ACC112 (cell line): ENCODE results near the gene TSHR.

Experiments
- H2AFZ ChIP-seq: fragments of 200-600 bp; sonication (generic); one replicate; pipeline ENCODE4 v1.6.0; 2017; ENCODE audit warnings: antibody characterized with exemption, low read length; ENCODE audit not compliant: unreplicated experiment
- H3K27ac ChIP-seq: fragments of 200-600 bp; sonication (generic); 2 replicates; pipeline ENCODE4 v1.5.1; 2014; ENCODE audit warnings: low read depth, mild to moderate bottlenecking, antibody characterized with exemption, low read length, moderate library complexity
- H3K27me3 ChIP-seq: fragments of 200-600 bp; sonication (generic); 2 replicates; pipeline ENCODE4 v1.6.1; 2014; ENCODE audit warnings: mild to moderate bottlenecking, antibody characterized with exemption, low read length, moderate library complexity, mixed read lengths; ENCODE audit not compliant: insufficient read depth
- H3K36me3 ChIP-seq: fragments of 200-600 bp; sonication (generic); 2 replicates; pipeline ENCODE4 v1.6.1; 2016; ENCODE audit warnings: mild to moderate bottlenecking, antibody characterized with exemption, low read length, moderate library complexity, mixed read lengths; ENCODE audit not compliant: insufficient read depth
- H3K4me1 ChIP-seq: fragments of 200-600 bp; sonication (generic); one replicate; pipeline ENCODE4 v1.6.1; 2016; ENCODE audit warnings: low read length, mixed read lengths; ENCODE audit not compliant: insufficient read depth, unreplicated experiment, control insufficient read depth
- H3K4me3 ChIP-seq: fragments of 200-600 bp; sonication (generic); 2 replicates; pipeline ENCODE4 v1.5.1; 2014; ENCODE audit warnings: mild to moderate bottlenecking, low read depth, low read length
- H3K79me2 ChIP-seq: fragments of 200-600 bp; sonication (generic); one replicate; pipeline ENCODE4 v1.6.0; 2016; ENCODE audit warnings: low read length; ENCODE audit not compliant: control insufficient read depth, unreplicated experiment, insufficient read depth

TSHR gene

GRCh38 chr14:81157431-81157830 lies 202.0 kb downstream of the TSHR start:
- no peaks in the 10 kb centered on the region for H3K79me2 ChIP-seq
- H3K27ac ChIP-seq, result no peak overlapping the region
- H3K36me3 ChIP-seq, result no peaks in the 10 kb centered on the region
- no peaks in the 10 kb centered on the region for H3K4me1 ChIP-seq
- no peak overlapping the region for H2AFZ ChIP-seq
- no peak overlapping the region for H3K4me3 ChIP-seq
- no peaks in the 10 kb centered on the region for H3K27me3 ChIP-seq

GRCh38 chr14:81161088-81161487 lies 205.7 kb downstream of the TSHR start:
- Histone ChIP-seq H3K36me3 (no peaks in the 10 kb centered on the region), H3K79me2 (no peaks in the 10 kb centered on the region), H3K4me1 (peaks cover 17% of the 10 kb centered on the region), H3K27me3 (no peaks in the 10 kb centered on the region), H3K27ac (no peak overlapping the region), H3K4me3 (no peak overlapping the region), H2AFZ (no peak overlapping the region)

- Histone ChIP-seq H3K27me3 (no peaks in the 10 kb centered on the region), H3K27ac (no peak overlapping the region), H3K4me3 (no peak overlapping the region), H3K79me2 (no peaks in the 10 kb centered on the region), H3K36me3 (no peaks in the 10 kb centered on the region), H3K4me1 (peaks cover 17% of the 10 kb centered on the region), H2AFZ (no peak overlapping the region)
These were observed 206.3 kb downstream of the TSHR start for GRCh38 chr14:81161749-81162148.

GRCh38 chr14:81162941-81163340 lies 207.5 kb downstream of the TSHR start:
- H2AFZ ChIP-seq, result peak overlapping the region; percentile 15

GRCh38 chr14:81164167-81164774 lies 208.8 kb downstream of the TSHR start:
- Histone ChIP-seq H2AFZ (peak overlapping the region; percentile 32), H3K79me2 (no peaks in the 10 kb centered on the region), H3K27ac (no peak overlapping the region; the same call in 1 of the 2 replicates), H3K27me3 (no peaks in the 10 kb centered on the region), H3K4me1 (peaks cover 17% of the 10 kb centered on the region), H3K36me3 (no peaks in the 10 kb centered on the region), H3K4me3 (no peak overlapping the region)

More at GRCh38 chr14:81162941-81163340, 207.5 kb downstream of the TSHR start:
- H3K36me3 ChIP-seq, result no peaks in the 10 kb centered on the region
- H3K4me3 ChIP-seq, result no peak overlapping the region
- no peaks in the 10 kb centered on the region for H3K27me3 ChIP-seq
- peaks cover 17% of the 10 kb centered on the region for H3K4me1 ChIP-seq
- no peaks in the 10 kb centered on the region for H3K79me2 ChIP-seq
- H3K27ac ChIP-seq, result peak overlapping the region; percentile 58

- no peaks in the 10 kb centered on the region for H3K27me3 ChIP-seq
- no peak overlapping the region for H2AFZ ChIP-seq
- no peak overlapping the region for H3K27ac ChIP-seq
- peaks cover 17% of the 10 kb centered on the region for H3K4me1 ChIP-seq
- no peaks in the 10 kb centered on the region for H3K36me3 ChIP-seq
- H3K4me3 ChIP-seq, result no peak overlapping the region
- H3K79me2 ChIP-seq, result no peaks in the 10 kb centered on the region
These were observed 209.8 kb downstream of the TSHR start for GRCh38 chr14:81165188-81165587.

GRCh38 chr14:81166121-81166520 lies 210.7 kb downstream of the TSHR start:
- Histone ChIP-seq H3K79me2 (no peaks in the 10 kb centered on the region), H3K27me3 (no peaks in the 10 kb centered on the region), H3K4me1 (peaks cover 22% of the 10 kb centered on the region), H3K36me3 (no peaks in the 10 kb centered on the region), H3K4me3 (no peak overlapping the region), H2AFZ (no peak overlapping the region), H3K27ac (no peak overlapping the region)

- Histone ChIP-seq H2AFZ (peak overlapping the region; percentile 95), H3K27ac (no peak overlapping the region), H3K4me3 (peak overlapping the region; percentile 87), H3K79me2 (no peaks in the 10 kb centered on the region), H3K27me3 (no peaks in the 10 kb centered on the region), H3K36me3 (no peaks in the 10 kb centered on the region), H3K4me1 (peaks cover 24% of the 10 kb centered on the region)
These were observed 213.8 kb downstream of the TSHR start for GRCh38 chr14:81169267-81169666.

- Histone ChIP-seq H3K4me3 (peak overlapping the region; percentile 87), H2AFZ (peak overlapping the region; percentile 95), H3K27me3 (no peaks in the 10 kb centered on the region), H3K4me1 (peaks cover 21% of the 10 kb centered on the region), H3K79me2 (no peaks in the 10 kb centered on the region), H3K36me3 (no peaks in the 10 kb centered on the region), H3K27ac (no peak overlapping the region)
These were observed 214.3 kb downstream of the TSHR start for GRCh38 chr14:81169711-81170103.

GRCh38 chr14:81170104-81170828 lies 214.8 kb downstream of the TSHR start:
- Histone ChIP-seq H3K4me3 (peak overlapping the region; percentile 87), H3K4me1 (peaks cover 21% of the 10 kb centered on the region), H3K79me2 (no peaks in the 10 kb centered on the region), H3K36me3 (no peaks in the 10 kb centered on the region), H3K27me3 (no peaks in the 10 kb centered on the region), H2AFZ (peak overlapping the region; percentile 95), H3K27ac (peak overlapping the region; percentile 79)

GRCh38 chr14:81170829-81171195 lies 215.4 kb downstream of the TSHR start:
- H3K79me2 ChIP-seq, result no peaks in the 10 kb centered on the region
- peak overlapping the region; percentile 87 for H3K4me3 ChIP-seq
- no peak overlapping the region for H2AFZ ChIP-seq
- no peaks in the 10 kb centered on the region for H3K36me3 ChIP-seq
- peaks cover 21% of the 10 kb centered on the region for H3K4me1 ChIP-seq
- no peak overlapping the region; the same call in 1 of the 2 replicates for H3K27ac ChIP-seq
- no peaks in the 10 kb centered on the region for H3K27me3 ChIP-seq
